K562 (cell line): ENCODE data around the gene LMAN1. TPM values are rescaled to one million over a fixed set of nuclear protein-coding genes. Genes with fewer than 3 reads are reported as not detected.
A peak's percentile ranks its signal among the peaks of the same experiment; 100 is the strongest.

ENCODE experiments used
- JUND ChIP-seq, 2 experiments: IDR thresholded peaks; 2 replicates in 1 of 2; 3 replicates in 1 of 2; pipeline ENCODE4 v1.6.1; 2011; ENCODE audit warnings: borderline replicate concordance in 2 of 2, low read depth in 2 of 2, low read length in 2 of 2, improper control_type of control experiment in 1 of 2, missing biosample characterization in 1 of 2, missing genetic modification characterization in 1 of 2, missing genetic modification reagents in 1 of 2
- MTA2 ChIP-seq: fragments of 450-650 bp; IDR thresholded peaks from 2 replicates; pipeline ENCODE4 v1.6.1; 2016; ENCODE audit warnings: low read depth
- MYNN ChIP-seq, 2 experiments: sonication (generic); formaldehyde crosslinking in 1 of 2; IDR thresholded peaks; 2 replicates each; pipeline versions ENCODE4 v1.5.0 to v1.6.1; 2016 to 2020; ENCODE audit warnings: antibody characterized with exemption in 1 of 2, missing genetic modification reagents in 1 of 2
- NFE2 ChIP-seq: IDR thresholded peaks from 2 replicates; pipeline ENCODE4 v1.6.1; 2014; ENCODE audit warnings: antibody characterized with exemption, low read depth
- POLR3A ChIP-seq: IDR thresholded peaks from 2 replicates; pipeline ENCODE4 v1.6.1; 2011; ENCODE audit warnings: borderline replicate concordance, mild to moderate bottlenecking, moderate library complexity; ENCODE audit not compliant: insufficient read length, insufficient read depth; ENCODE audit errors: extremely low read depth
- SIN3A ChIP-seq, 2 experiments: fragments of 150-350 bp in 1 of 2; IDR thresholded peaks; 2 replicates each; pipeline ENCODE4 v1.6.1; 2011 to 2016; ENCODE audit warnings: borderline replicate concordance in 2 of 2, low read depth in 2 of 2, low read length in 2 of 2, mild to moderate bottlenecking in 2 of 2, moderate library complexity in 2 of 2; ENCODE audit not compliant: control insufficient read depth in 1 of 2
- SIN3B ChIP-seq: fragments of 450-650 bp; IDR thresholded peaks from 2 replicates; pipeline ENCODE4 v1.6.1; 2017; ENCODE audit warnings: low read depth, mild to moderate bottlenecking, moderate library complexity
- SNRNP70 ChIP-seq: fragments of 200-400 bp; formaldehyde crosslinking; optimal IDR thresholded peaks from 2 replicates; pipeline ENCODE3; 2017; ENCODE audit warnings: low read depth, low read length
- SREBF1 ChIP-seq: fragments of 150-350 bp; IDR thresholded peaks from 2 replicates; pipeline ENCODE4 v1.6.1; 2014; ENCODE audit warnings: antibody characterized with exemption, low read depth, low read length, borderline replicate concordance
- SRSF3 ChIP-seq: fragments of 200-400 bp; formaldehyde crosslinking; IDR thresholded peaks from 2 replicates; pipeline ENCODE4 v1.6.1; 2016; ENCODE audit warnings: mild to moderate bottlenecking, low read length, moderate library complexity; ENCODE audit not compliant: insufficient read depth
- TAF1 ChIP-seq: IDR thresholded peaks from 2 replicates; pipeline ENCODE4 v1.6.1; 2011; ENCODE audit warnings: mild to moderate bottlenecking, low read length, moderate library complexity; ENCODE audit not compliant: insufficient read depth, control insufficient read depth, severe bottlenecking; ENCODE audit errors: extremely low read depth
- TSC22D4 ChIP-seq: fragments of 450-650 bp; IDR thresholded peaks from 2 replicates; pipeline ENCODE4 v1.6.1; 2016; ENCODE audit warnings: missing genetic modification characterization, missing biosample characterization, control low read depth
- ZFP36 ChIP-seq: fragments of 150-350 bp; IDR thresholded peaks from 2 replicates; pipeline ENCODE4 v1.6.1; 2018; ENCODE audit warnings: low read length, low read depth; ENCODE audit not compliant: partially characterized antibody
- ZNF274 ChIP-seq: IDR thresholded peaks from 2 replicates; pipeline ENCODE4 v1.6.1; 2011; ENCODE audit warnings: low read depth, mild to moderate bottlenecking, low read length, moderate library complexity, borderline replicate concordance
- ZNF354B ChIP-seq: fragments of 250-450 bp; sonication (Bioruptor Pico); IDR thresholded peaks from 2 replicates; pipeline ENCODE4 v1.4.0; 2020
- ZNF584 ChIP-seq: fragments of 200-800 bp; sonication (Bioruptor generic); IDR thresholded peaks from 2 replicates; pipeline ENCODE4 v1.6.1; 2016; ENCODE audit warnings: low read depth, mild to moderate bottlenecking, missing genetic modification characterization, missing compliant biosample characterization
- polyA plus RNA-seq, 8 experiments: library from polyadenylated mRNA; depleted of rRNA in 4 of 8; stranded (reverse) in 5 of 8; unstranded in 3 of 8; fragments of >200 nt; fragmentation: Nextera tagmentation in 2 of 8; fragmentation: Illumina TruSeq in 1 of 8; extraction: Ambion mirVana in 2 of 8; extraction: Trizol in 1 of 8; gene quantifications; 2 replicates each; pipeline versions ENCODE4 v1.2.1 to v1.2.3, GENCODE V29; 2011 to 2014; ENCODE audit warnings: inconsistent platforms in 1 of 8, missing spikeins in 1 of 8
- total RNA-seq, 7 experiments: library from RNA; depleted of rRNA in 6 of 7; stranded (reverse); fragments of >200 nt in 6 of 7; fragmentation: Illumina TruSeq in 2 of 7; extraction: Trizol in 2 of 7; gene quantifications; 2 replicates each; pipeline versions ENCODE4 v1.2.1 to v1.2.3, GENCODE V29; 2011 to 2021; ENCODE audit warnings: low replicate concordance in 1 of 7
- TF ChIP-seq, protein P1 (sequence below), 2 experiments: fragments of 200-800 bp in 1 of 2; sonication (Bioruptor generic) in 1 of 2; sonication (generic) in 1 of 2; formaldehyde crosslinking in 1 of 2; IDR thresholded peaks in 1 of 2; conservative IDR thresholded peaks in 1 of 2; 2 replicates each; pipeline versions ENCODE4 v1.5.0 to v1.6.1; 2016 to 2020; ENCODE audit warnings: missing compliant biosample characterization in 1 of 2, missing genetic modification characterization in 1 of 2, missing genetic modification reagents in 1 of 2
- TF ChIP-seq, protein P2 (sequence below): sonication (generic); formaldehyde crosslinking; IDR thresholded peaks from 2 replicates; pipeline ENCODE4 v1.8.1; 2023; ENCODE audit warnings: mild to moderate bottlenecking, missing genetic modification reagents
- TF ChIP-seq, protein P3 (sequence below): IDR thresholded peaks from 2 replicates; pipeline ENCODE4 v1.6.1; 2011; ENCODE audit warnings: borderline replicate concordance, low read depth, mild to moderate bottlenecking, moderate library complexity, low read length; ENCODE audit not compliant: insufficient read depth, poor library complexity, severe bottlenecking

LMAN1 gene
- total and polyA plus RNA-seq, 9 of the 15 experiments (the other 6 are each of a cell fraction or from before 2014, with no cell fraction given): 18.8 to 108 (median 71.2) TPM

DNA sequence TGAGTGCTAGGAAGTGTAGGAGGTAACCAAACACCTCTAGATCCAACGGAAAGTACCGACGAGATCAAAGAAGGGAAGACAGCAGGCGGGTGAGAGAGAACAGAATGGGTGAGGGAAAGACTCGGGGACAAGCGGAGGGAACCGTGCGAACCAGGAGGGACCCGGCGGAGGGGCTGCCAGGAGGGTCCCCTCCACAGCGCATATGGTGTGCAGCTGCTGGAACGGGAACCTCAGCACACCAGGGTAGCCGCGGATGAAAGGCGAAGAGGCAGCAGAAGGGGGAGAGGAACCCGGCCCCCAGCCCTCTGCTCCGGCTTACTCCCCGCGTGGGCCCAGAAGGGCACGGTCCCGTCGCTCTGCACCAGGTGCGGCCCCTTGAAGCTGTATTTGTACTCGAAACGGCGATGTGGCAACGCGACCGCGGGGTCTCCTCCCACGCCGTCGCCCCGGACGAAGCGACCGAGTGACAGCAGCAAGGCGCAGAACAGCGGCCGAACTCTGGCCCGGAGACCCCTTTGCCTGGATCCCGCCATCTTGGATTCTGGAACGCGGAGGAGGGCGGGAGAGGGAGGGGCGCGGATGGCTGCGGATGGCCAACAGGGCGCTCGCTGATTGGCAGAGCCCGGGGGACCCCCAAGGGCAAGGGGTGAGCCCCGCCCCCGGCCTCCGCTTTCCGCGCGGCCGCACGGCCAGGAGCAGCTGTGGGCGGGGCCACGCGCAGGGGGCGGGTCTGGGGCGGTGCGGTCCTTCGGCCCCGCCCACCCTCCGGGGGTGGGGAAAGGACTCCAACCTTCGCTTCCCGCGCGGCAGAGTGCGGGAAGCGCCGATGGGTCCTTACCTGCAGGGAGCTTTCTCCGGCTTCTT, at the start of gene LMAN1 (continued):
- no peak for TF ChIP-seq ZNF354B (CRISPR knock-in tag)
- peak; percentile 80; the same call in 1 of the 2 replicates for TF ChIP-seq SRSF3
- TF ChIP-seq POLR3A: no peak
- no peak for TF ChIP-seq TSC22D4 (tag)
- TF ChIP-seq NFE2: no peak
- TF ChIP-seq MYNN (IDR thresholded peaks at IDR 0.05): no peak
- TF ChIP-seq MYNN (CRISPR knock-in tag; IDR thresholded peaks at IDR 0.05): no peak
- TF ChIP-seq, protein P1, sequence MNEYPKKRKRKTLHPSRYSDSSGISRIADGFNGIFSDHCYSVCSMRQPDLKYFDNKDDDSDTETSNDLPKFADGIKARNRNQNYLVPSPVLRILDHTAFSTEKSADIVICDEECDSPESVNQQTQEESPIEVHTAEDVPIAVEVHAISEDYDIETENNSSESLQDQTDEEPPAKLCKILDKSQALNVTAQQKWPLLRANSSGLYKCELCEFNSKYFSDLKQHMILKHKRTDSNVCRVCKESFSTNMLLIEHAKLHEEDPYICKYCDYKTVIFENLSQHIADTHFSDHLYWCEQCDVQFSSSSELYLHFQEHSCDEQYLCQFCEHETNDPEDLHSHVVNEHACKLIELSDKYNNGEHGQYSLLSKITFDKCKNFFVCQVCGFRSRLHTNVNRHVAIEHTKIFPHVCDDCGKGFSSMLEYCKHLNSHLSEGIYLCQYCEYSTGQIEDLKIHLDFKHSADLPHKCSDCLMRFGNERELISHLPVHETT (CRISPR knock-in tag; conservative IDR thresholded peaks at IDR 0.05 in 1 of 2, IDR thresholded peaks at IDR 0.05 in 1 of 2): 0 out of 4 replicates have a peak, but pooled peaks of 1 of the 2 experiments have one; percentile 38
- no peak for TF ChIP-seq ZNF584 (CRISPR knock-in tag)
- TF ChIP-seq, protein P2, sequence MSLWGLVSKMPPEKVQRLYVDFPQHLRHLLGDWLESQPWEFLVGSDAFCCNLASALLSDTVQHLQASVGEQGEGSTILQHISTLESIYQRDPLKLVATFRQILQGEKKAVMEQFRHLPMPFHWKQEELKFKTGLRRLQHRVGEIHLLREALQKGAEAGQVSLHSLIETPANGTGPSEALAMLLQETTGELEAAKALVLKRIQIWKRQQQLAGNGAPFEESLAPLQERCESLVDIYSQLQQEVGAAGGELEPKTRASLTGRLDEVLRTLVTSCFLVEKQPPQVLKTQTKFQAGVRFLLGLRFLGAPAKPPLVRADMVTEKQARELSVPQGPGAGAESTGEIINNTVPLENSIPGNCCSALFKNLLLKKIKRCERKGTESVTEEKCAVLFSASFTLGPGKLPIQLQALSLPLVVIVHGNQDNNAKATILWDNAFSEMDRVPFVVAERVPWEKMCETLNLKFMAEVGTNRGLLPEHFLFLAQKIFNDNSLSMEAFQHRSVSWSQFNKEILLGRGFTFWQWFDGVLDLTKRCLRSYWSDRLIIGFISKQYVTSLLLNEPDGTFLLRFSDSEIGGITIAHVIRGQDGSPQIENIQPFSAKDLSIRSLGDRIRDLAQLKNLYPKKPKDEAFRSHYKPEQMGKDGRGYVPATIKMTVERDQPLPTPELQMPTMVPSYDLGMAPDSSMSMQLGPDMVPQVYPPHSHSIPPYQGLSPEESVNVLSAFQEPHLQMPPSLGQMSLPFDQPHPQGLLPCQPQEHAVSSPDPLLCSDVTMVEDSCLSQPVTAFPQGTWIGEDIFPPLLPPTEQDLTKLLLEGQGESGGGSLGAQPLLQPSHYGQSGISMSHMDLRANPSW (CRISPR knock-in tag): no peak
- no peak for TF ChIP-seq MTA2
- TF ChIP-seq ZFP36: no peak
- TF ChIP-seq SREBF1: no peak
- TF ChIP-seq JUND (IDR thresholded peaks at IDR 0.05; ENCODE audit: borderline replicate concordance, low read depth, low read length): no peak
- TF ChIP-seq JUND (tag; IDR thresholded peaks at IDR 0.05; ENCODE audit: borderline replicate concordance, low read depth, low read length): no peak
- TF ChIP-seq SIN3B: 0 out of 2 replicates have a peak, but pooled peaks have one; percentile 53
- no peak for TF ChIP-seq SIN3A (IDR thresholded peaks at IDR 0.05; ENCODE audit: borderline replicate concordance in 2 of 2, control insufficient read depth in 1 of 2, low read depth in 2 of 2, low read length in 2 of 2)
- TF ChIP-seq ZNF274: no peak
- TF ChIP-seq, protein P3, sequence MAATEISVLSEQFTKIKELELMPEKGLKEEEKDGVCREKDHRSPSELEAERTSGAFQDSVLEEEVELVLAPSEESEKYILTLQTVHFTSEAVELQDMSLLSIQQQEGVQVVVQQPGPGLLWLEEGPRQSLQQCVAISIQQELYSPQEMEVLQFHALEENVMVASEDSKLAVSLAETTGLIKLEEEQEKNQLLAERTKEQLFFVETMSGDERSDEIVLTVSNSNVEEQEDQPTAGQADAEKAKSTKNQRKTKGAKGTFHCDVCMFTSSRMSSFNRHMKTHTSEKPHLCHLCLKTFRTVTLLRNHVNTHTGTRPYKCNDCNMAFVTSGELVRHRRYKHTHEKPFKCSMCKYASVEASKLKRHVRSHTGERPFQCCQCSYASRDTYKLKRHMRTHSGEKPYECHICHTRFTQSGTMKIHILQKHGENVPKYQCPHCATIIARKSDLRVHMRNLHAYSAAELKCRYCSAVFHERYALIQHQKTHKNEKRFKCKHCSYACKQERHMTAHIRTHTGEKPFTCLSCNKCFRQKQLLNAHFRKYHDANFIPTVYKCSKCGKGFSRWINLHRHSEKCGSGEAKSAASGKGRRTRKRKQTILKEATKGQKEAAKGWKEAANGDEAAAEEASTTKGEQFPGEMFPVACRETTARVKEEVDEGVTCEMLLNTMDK: no peak
- peak; percentile 90 for TF ChIP-seq TAF1
- TF ChIP-seq SNRNP70: no peak
